DOHH2 (cell line): ENCODE measurements around the gene ADARB1.

ENCODE experiments used
- H3F3A ChIP-seq: fragments of 200-600 bp; sonication (generic), shearing (Covaris generic); 2 replicates; pipeline ENCODE4 v1.6.0; 2016; ENCODE audit warnings: antibody characterized with exemption, mild to moderate bottlenecking; ENCODE audit not compliant: control insufficient read depth, insufficient read depth
- H3K27ac ChIP-seq: fragments of 200-600 bp; sonication (generic); 2 replicates; pipeline ENCODE4 v1.5.1; 2014; ENCODE audit warnings: low read depth, mild to moderate bottlenecking, low read length, moderate library complexity
- H3K27me3 ChIP-seq: fragments of 200-600 bp; sonication (generic); 2 replicates; pipeline ENCODE4 v1.6.1; 2014; ENCODE audit warnings: mild to moderate bottlenecking, low read length, mixed read lengths; ENCODE audit not compliant: control insufficient read depth
- H3K36me3 ChIP-seq: fragments of 200-600 bp; sonication (generic); 2 replicates; pipeline ENCODE4 v1.6.1; 2014; ENCODE audit warnings: mild to moderate bottlenecking, low read length, moderate library complexity, mixed read lengths; ENCODE audit not compliant: control insufficient read depth
- H3K4me1 ChIP-seq: fragments of 200-600 bp; sonication (generic); 2 replicates; pipeline ENCODE4 v1.6.1; 2014; ENCODE audit warnings: mild to moderate bottlenecking, low read length, mixed read lengths; ENCODE audit not compliant: control insufficient read depth
- H3K4me2 ChIP-seq: fragments of 200-600 bp; sonication (generic); 2 replicates; pipeline ENCODE4 v1.6.0; 2014; ENCODE audit warnings: mild to moderate bottlenecking, low read length, moderate library complexity
- H3K4me3 ChIP-seq: fragments of 200-600 bp; sonication (generic); 2 replicates; pipeline ENCODE4 v1.5.1; 2014; ENCODE audit warnings: mild to moderate bottlenecking, low read length, mixed read lengths
- H3K79me2 ChIP-seq: fragments of 200-600 bp; sonication (generic); 2 replicates; pipeline ENCODE4 v1.6.1; 2014; ENCODE audit warnings: mild to moderate bottlenecking, low read length, mixed read lengths; ENCODE audit not compliant: control insufficient read depth
- H3K9me2 ChIP-seq: fragments of 200-600 bp; sonication (generic); replicated peaks from 2 replicates; pipeline ENCODE4 v1.6.1; 2014; ENCODE audit warnings: mild to moderate bottlenecking, low read length, mixed read lengths; ENCODE audit not compliant: control insufficient read depth
- H3K9me3 ChIP-seq: fragments of 200-600 bp; sonication (generic); 2 replicates; pipeline ENCODE4 v1.6.1; 2014; ENCODE audit warnings: antibody characterized with exemption, low read length, mixed read lengths; ENCODE audit not compliant: control insufficient read depth, insufficient read depth
- H4K20me1 ChIP-seq: fragments of 200-600 bp; sonication (generic); 2 replicates; pipeline ENCODE4 v1.6.0; 2014; ENCODE audit warnings: low read depth, mild to moderate bottlenecking, antibody characterized with exemption, low read length, moderate library complexity; ENCODE audit not compliant: control insufficient read depth, insufficient read depth
- CTCF ChIP-seq: fragments of 200-600 bp; sonication (generic); IDR thresholded peaks from one replicate; pipeline ENCODE4 v1.5.1; 2014; ENCODE audit warnings: antibody characterized with exemption, mild to moderate bottlenecking, low read depth, low read length; ENCODE audit not compliant: poor library complexity, severe bottlenecking
- EZH2phosphoT487 ChIP-seq: fragments of 200-600 bp; sonication (generic); IDR thresholded peaks from 2 replicates; pipeline ENCODE4 v1.6.1; 2017; ENCODE audit warnings: borderline replicate concordance, mild to moderate bottlenecking, antibody characterized with exemption, low read length, moderate library complexity, mixed read lengths

ADARB1 gene

GRCh38 chr21:45154511-45155508 is 80.4 kb downstream of the ADARB1 start:
- no peaks in the 10 kb centered on the region for H3K36me3 ChIP-seq
- no peak overlapping the region for H3K27ac ChIP-seq
- no peak for TF ChIP-seq CTCF
- no peak for TF ChIP-seq EZH2phosphoT487
- H3K27me3 ChIP-seq, result peaks cover 26% of the 10 kb centered on the region
- no peaks in the 10 kb centered on the region for H3K9me3 ChIP-seq
- no peak overlapping the region for H3K4me2 ChIP-seq
- H3K4me3 ChIP-seq, result no peak overlapping the region
- no peaks in the 10 kb centered on the region for H3K79me2 ChIP-seq
- H3F3A ChIP-seq, result no peaks in the 10 kb centered on the region
- no peaks in the 10 kb centered on the region for H4K20me1 ChIP-seq
- H3K9me2 ChIP-seq, result no peaks in the 10 kb centered on the region
- H3K4me1 ChIP-seq, result peaks cover 7% of the 10 kb centered on the region

- TF ChIP-seq CTCF, result no peak
- no peak for TF ChIP-seq EZH2phosphoT487
These were observed 81.5 kb downstream of the ADARB1 start for GRCh38 chr21:45155910-45156309.

GRCh38 chr21:45156459-45156858 is 82.1 kb downstream of the ADARB1 start:
- Histone ChIP-seq H3K79me2 (no peaks in the 10 kb centered on the region), H3K27ac (no peak overlapping the region), H3K4me3 (no peak overlapping the region), H3K9me2 (no peaks in the 10 kb centered on the region), H4K20me1 (no peaks in the 10 kb centered on the region), H3K36me3 (no peaks in the 10 kb centered on the region), H3K4me1 (peaks cover 7% of the 10 kb centered on the region), H3K4me2 (no peak overlapping the region), H3K9me3 (no peaks in the 10 kb centered on the region), H3K27me3 (peaks cover 23% of the 10 kb centered on the region), H3F3A (no peaks in the 10 kb centered on the region)
- TF ChIP-seq EZH2phosphoT487, result no peak
- TF ChIP-seq CTCF, result no peak

More at GRCh38 chr21:45155910-45156309, 81.5 kb downstream of the ADARB1 start:
- Histone ChIP-seq H3K4me2 (no peak overlapping the region), H3K9me3 (no peaks in the 10 kb centered on the region), H3K9me2 (no peaks in the 10 kb centered on the region), H3F3A (no peaks in the 10 kb centered on the region), H3K79me2 (no peaks in the 10 kb centered on the region), H3K4me3 (no peak overlapping the region), H3K27me3 (peaks cover 23% of the 10 kb centered on the region), H3K4me1 (peaks cover 7% of the 10 kb centered on the region), H3K36me3 (no peaks in the 10 kb centered on the region), H4K20me1 (no peaks in the 10 kb centered on the region), H3K27ac (no peak overlapping the region)
